Measurements from ENCODE around the gene TSR3. TPM values are rescaled to one million over a fixed set of nuclear protein-coding genes. Genes with fewer than 3 reads are reported as not detected.

TSR3 gene
- total RNA-seq, 4 donors from 2014 or later, result 78.2 to 112 (median 106) TPM

- Histone ChIP-seq H3K4me1 (peaks cover 0 to 7% (median 2%) of the 10 kb centered on the region in 4 donors), H3K9me3 (no peaks in the 10 kb centered on the region), H3K27ac (replicated peaks in 1 of 4) (no peak overlapping the region), H3K4me3 (no peak overlapping the region), H3K27me3 (no peaks in the 10 kb centered on the region), H3K36me3 (peaks cover 46 to 85% (median 84%) of the 10 kb centered on the region in 4 donors)
- intact Hi-C loops (cut with DNase I), result no loop called here
- 84% methylated on average over 22 of the region's 35 CpGs for WGBS
- no peak for TF ChIP-seq CTCF (IDR thresholded peaks at IDR 0.05)
- no peak for TF ChIP-seq POLR2A (IDR thresholded peaks at IDR 0.05; ENCODE audit: low read depth)
- no peak for TF ChIP-seq EP300 (IDR thresholded peaks at IDR 0.05)
- TF ChIP-seq POLR2AphosphoS5 (IDR thresholded peaks at IDR 0.05), result no peak
- DNase-seq (ENCODE audit: extremely low spot score), result no peak
These were observed 28.1 kb downstream of the TSR3 start for GRCh38 chr16:1323296-1324239.

- DNase-seq (ENCODE audit: extremely low spot score), result no peak
- peaks cover 58 to 96% (median 95%) of the 10 kb centered on the region in 4 donors for H3K36me3 ChIP-seq
- H3K27me3 ChIP-seq, result no peaks in the 10 kb centered on the region
- TF ChIP-seq EP300 (IDR thresholded peaks at IDR 0.05) (no peak), POLR2A (IDR thresholded peaks at IDR 0.05; ENCODE audit: low read depth) (no peak), POLR2AphosphoS5 (IDR thresholded peaks at IDR 0.05) (no peak), CTCF (IDR thresholded peaks at IDR 0.05) (no peak)
- H3K4me3 ChIP-seq, result no peak overlapping the region
- no peak overlapping the region for H3K27ac ChIP-seq (replicated peaks in 1 of 4)
- intact Hi-C loops (cut with DNase I), result no loop called here
- H3K4me1 ChIP-seq, result peaks cover 0 to 7% (median 2%) of the 10 kb centered on the region in 4 donors
- no peaks in the 10 kb centered on the region for H3K9me3 ChIP-seq
- 94% methylated on average over 8 of the region's 8 CpGs for WGBS
These were observed 29.3 kb downstream of the TSR3 start for GRCh38 chr16:1322407-1322806.

- DNase-seq (ENCODE audit: extremely low spot score), result no peak
- no peak overlapping the region for H3K4me3 ChIP-seq
- H3K27ac ChIP-seq (replicated peaks in 1 of 4), result no peak overlapping the region
- H3K27me3 ChIP-seq, result no peaks in the 10 kb centered on the region
- H3K36me3 ChIP-seq, result peaks cover 74 to 100% (median 98%) of the 10 kb centered on the region in 4 donors
- TF ChIP-seq POLR2AphosphoS5 (IDR thresholded peaks at IDR 0.05) (no peak), EP300 (IDR thresholded peaks at IDR 0.05) (no peak), POLR2A (IDR thresholded peaks at IDR 0.05; ENCODE audit: low read depth) (no peak), CTCF (IDR thresholded peaks at IDR 0.05) (no peak)
- H3K9me3 ChIP-seq, result no peaks in the 10 kb centered on the region
- peaks cover 0 to 6% (median 0%) of the 10 kb centered on the region in 4 donors for H3K4me1 ChIP-seq
- intact Hi-C loops (cut with DNase I), result no loop called here
- WGBS, result 83% methylated on average over 6 of the region's 22 CpGs
These were observed 30.9 kb downstream of the TSR3 start for GRCh38 chr16:1320658-1321240.

GRCh38 chr16:1320097-1320496, 31.6 kb downstream of the TSR3 start:
- Histone ChIP-seq H3K36me3 (peaks cover 77 to 100% (median 98%) of the 10 kb centered on the region in 4 donors), H3K4me3 (no peak overlapping the region), H3K27ac (replicated peaks in 1 of 4) (no peak overlapping the region), H3K4me1 (peaks cover 0 to 8% (median 0%) of the 10 kb centered on the region in 4 donors), H3K9me3 (no peaks in the 10 kb centered on the region), H3K27me3 (no peaks in the 10 kb centered on the region)
- WGBS, result 79% methylated on average over 12 of the region's 12 CpGs
- DNase-seq (ENCODE audit: extremely low spot score), result no peak
- TF ChIP-seq POLR2A (IDR thresholded peaks at IDR 0.05; ENCODE audit: low read depth), result no peak
- no peak for TF ChIP-seq EP300 (IDR thresholded peaks at IDR 0.05)
- no peak for TF ChIP-seq CTCF (IDR thresholded peaks at IDR 0.05)
- no peak for TF ChIP-seq POLR2AphosphoS5 (IDR thresholded peaks at IDR 0.05)
- intact Hi-C loops (cut with DNase I), result no loop called here
